Body of pancreas (tissue), 4 donors: ENCODE results near the gene HAND1.

ENCODE experiments used
- CTCF ChIP-seq, 7 experiments: fragments of 450-650 bp in 4 of 7; fragments of 200-600 bp in 3 of 7; sonication (generic) in 3 of 7; IDR thresholded peaks; one replicate each; pipeline ENCODE4 v1.5.1; 2016 to 2019; ENCODE audit warnings: antibody characterized with exemption in 7 of 7
- POLR2A ChIP-seq, 3 donors: fragments of 450-650 bp; IDR thresholded peaks; one replicate each; pipeline ENCODE4 v1.6.1; 2016; ENCODE audit warnings: antibody characterized with exemption in 3 of 3, mild to moderate bottlenecking in 2 of 3

DNA sequence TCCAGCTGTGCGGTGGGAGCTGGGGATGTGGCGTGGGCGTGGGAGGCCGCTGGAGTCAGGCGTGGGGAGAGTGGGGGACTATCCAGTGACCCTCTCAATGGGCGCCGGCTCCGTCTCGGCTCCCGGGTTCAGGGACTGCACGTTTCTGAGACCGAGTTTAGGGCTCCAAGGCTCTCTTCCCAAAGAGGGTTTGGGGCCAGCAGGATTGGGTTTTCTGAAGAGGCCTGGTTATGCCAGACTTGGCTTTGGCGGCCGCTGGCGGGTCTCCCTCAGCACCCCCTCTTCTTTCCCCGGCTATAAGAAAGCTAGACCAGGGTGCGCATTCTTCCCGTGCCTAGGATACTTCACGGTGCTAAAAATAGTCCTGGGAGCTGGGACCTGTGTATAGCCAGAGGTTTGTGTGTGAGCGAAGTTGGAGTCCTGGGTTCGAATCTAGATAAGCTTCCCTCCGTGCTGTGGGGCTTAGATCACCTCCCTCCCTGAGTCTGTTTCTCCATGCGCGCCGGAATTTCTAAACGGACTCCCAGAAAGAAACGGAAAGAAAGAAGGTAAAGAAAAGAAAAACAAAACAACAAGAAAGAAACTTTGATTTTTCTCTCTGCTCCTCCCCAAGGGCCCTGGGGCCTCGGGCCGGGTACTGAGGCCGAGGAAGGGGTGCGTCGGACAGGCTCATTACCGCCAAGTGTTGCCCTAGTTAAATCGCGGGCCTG is 5.0 kb downstream of the HAND1 start:
- TF ChIP-seq CTCF (IDR thresholded peaks at IDR 0.05), result no peak
- no peak for TF ChIP-seq POLR2A (IDR thresholded peaks at IDR 0.05)
